ENCODE results near the gene MPHOSPH9. TPM values are rescaled to one million over a fixed set of nuclear protein-coding genes. Genes with fewer than 3 reads are reported as not detected.
A peak's percentile ranks its signal among the peaks of the same experiment; 100 is the strongest.

MPHOSPH9 gene
- total and polyA plus RNA-seq, 8 donors = 4.9 to 288 (median 45.3) TPM

DNA sequence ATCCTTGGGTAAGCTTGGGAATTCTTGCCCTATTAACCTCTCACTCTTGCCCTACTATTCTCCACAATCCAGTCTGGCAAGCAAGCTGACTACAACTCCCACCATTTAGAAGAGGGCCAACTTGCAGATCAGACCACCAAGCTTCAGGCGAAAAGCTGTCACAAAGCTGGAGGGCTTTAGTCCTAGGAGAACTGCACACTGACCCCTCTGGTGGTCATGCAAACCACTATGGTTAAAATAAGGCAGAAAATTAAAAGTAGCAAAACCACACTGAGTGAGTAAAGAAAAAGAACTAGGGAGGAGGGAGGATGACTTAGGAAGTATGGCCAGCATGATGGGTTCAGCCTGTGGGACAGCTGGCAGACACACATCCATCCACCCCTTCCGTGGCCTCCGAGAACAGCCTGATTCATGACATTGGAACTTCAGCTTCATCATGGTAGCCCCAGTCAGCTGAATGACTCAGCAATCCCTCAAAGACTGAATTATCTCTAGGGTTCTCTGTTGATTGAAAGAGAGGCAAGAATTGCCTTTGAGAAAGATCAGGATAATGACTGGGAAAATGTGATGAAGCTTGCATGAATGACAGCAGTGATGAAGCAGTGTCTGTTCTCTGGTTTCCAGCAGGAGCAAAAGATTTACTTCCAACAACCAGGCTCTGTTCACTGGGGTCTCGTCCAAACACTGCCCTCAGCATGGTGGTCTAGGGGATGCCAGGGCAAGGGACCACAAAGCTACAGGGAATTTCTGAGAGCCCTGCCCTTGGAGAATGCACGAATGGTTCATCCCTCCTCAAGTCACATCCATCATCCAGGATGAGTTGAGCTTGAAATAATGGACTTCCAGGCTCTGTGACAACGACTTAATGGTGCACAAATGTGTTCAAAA lies 106.4 kb downstream of the MPHOSPH9 start:
- WGBS, 5 donors = 67 to 76% (median 71%) methylated on average over 6 of the region's 6 CpGs
- Histone ChIP-seq H3K9me3 (no peaks in the 10 kb centered on the region), H3K27me3 (no peaks in the 10 kb centered on the region), H3K4me3 (no peak overlapping the region), H3K4me1 (peaks cover 11 to 41% (median 23%) of the 10 kb centered on the region in 4 donors), H3K36me3 (no peaks in the 10 kb centered on the region), H3K27ac (peak overlapping the region in 4 of 5 donors; percentile 44 to 63 (median 59))
- intact Hi-C loops (cut with DNase I; ENCODE audit: low total_unique reads) = no loop called here
- TF ChIP-seq EP300 (IDR thresholded peaks at IDR 0.05) = no peak
- peak; percentile 11 to 77 (median 53) for TF ChIP-seq POLR2AphosphoS5 (IDR thresholded peaks at IDR 0.05)
- no peak for TF ChIP-seq POLR2A (IDR thresholded peaks at IDR 0.05)
- DNase-seq = peak; percentile 33 to 71

DNA sequence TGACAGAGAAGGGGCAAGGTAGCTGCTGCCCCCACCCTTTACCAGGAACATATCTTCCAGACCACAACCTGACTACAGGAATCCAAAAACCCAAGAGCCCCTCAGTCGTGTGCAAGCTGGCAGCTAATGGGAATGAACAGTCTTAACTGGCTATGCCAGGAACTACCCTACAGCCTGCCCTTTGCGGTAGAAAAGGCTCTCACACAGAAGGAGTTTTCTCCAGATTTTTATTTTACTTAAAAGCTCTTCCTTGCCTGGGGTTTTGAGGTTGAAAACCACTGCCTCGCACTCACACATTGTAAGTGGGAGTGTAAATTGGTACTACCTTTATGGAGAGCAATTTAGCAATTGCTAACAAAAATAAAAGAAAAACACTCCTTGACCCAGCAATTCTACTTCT lies 110.3 kb downstream of the MPHOSPH9 start:
- H3K27ac ChIP-seq = no peak overlapping the region
- 87 to 98% (median 93%) methylated on average over 3 of the region's 3 CpGs for WGBS, 5 donors
- intact Hi-C loops (cut with DNase I; ENCODE audit: low total_unique reads) = no loop called here
- H3K4me3 ChIP-seq = no peak overlapping the region
- TF ChIP-seq POLR2A (IDR thresholded peaks at IDR 0.05) (no peak), EP300 (IDR thresholded peaks at IDR 0.05) (no peak), POLR2AphosphoS5 (IDR thresholded peaks at IDR 0.05) (no peak)
- TF ChIP-seq, protein P1, sequence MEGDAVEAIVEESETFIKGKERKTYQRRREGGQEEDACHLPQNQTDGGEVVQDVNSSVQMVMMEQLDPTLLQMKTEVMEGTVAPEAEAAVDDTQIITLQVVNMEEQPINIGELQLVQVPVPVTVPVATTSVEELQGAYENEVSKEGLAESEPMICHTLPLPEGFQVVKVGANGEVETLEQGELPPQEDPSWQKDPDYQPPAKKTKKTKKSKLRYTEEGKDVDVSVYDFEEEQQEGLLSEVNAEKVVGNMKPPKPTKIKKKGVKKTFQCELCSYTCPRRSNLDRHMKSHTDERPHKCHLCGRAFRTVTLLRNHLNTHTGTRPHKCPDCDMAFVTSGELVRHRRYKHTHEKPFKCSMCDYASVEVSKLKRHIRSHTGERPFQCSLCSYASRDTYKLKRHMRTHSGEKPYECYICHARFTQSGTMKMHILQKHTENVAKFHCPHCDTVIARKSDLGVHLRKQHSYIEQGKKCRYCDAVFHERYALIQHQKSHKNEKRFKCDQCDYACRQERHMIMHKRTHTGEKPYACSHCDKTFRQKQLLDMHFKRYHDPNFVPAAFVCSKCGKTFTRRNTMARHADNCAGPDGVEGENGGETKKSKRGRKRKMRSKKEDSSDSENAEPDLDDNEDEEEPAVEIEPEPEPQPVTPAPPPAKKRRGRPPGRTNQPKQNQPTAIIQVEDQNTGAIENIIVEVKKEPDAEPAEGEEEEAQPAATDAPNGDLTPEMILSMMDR (IDR thresholded peaks at IDR 0.05) = no peak
- H3K9me3 ChIP-seq = no peaks in the 10 kb centered on the region
- peaks cover 8 to 46% (median 22%) of the 10 kb centered on the region in 4 donors for H3K4me1 ChIP-seq
- DNase-seq = no peak
- H3K36me3 ChIP-seq = no peaks in the 10 kb centered on the region
- H3K27me3 ChIP-seq = no peaks in the 10 kb centered on the region

DNA sequence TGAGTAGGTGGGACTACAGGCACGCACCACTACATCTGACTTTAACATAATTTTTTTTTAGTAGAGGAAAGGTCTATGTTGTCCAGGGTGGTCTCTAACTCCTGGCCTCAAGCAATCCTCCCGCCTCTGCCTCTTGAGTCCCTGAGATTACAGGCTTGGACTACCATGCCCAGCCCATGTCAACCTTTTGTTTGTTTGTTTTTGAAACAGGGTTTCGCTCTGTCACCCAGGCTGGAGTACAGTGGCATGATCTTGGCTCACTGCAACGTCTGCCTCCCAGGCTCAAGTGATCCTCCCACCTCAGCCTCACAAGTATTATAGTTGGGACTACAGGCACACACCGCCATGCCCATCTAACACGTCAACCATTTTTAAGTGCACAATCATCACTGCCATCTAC lies 111.3 kb downstream of the MPHOSPH9 start:
- H3K4me1 ChIP-seq = peaks cover 8 to 43% (median 22%) of the 10 kb centered on the region in 4 donors
- 85 to 92% (median 89%) methylated on average over 6 of the region's 6 CpGs for WGBS, 5 donors
- intact Hi-C loops (cut with DNase I; ENCODE audit: low total_unique reads) = no loop called here
- TF ChIP-seq, protein P1 (IDR thresholded peaks at IDR 0.05) = no peak
- TF ChIP-seq POLR2A (IDR thresholded peaks at IDR 0.05) = no peak
- TF ChIP-seq EP300 (IDR thresholded peaks at IDR 0.05) = no peak
- TF ChIP-seq POLR2AphosphoS5 (IDR thresholded peaks at IDR 0.05) = no peak
- H3K36me3 ChIP-seq = no peaks in the 10 kb centered on the region
- no peaks in the 10 kb centered on the region for H3K27me3 ChIP-seq
- peak overlapping the region in 1 of 5 donors; percentile 7 for H3K27ac ChIP-seq
- H3K9me3 ChIP-seq = no peaks in the 10 kb centered on the region
- no peak for DNase-seq
- H3K4me3 ChIP-seq = no peak overlapping the region

DNA sequence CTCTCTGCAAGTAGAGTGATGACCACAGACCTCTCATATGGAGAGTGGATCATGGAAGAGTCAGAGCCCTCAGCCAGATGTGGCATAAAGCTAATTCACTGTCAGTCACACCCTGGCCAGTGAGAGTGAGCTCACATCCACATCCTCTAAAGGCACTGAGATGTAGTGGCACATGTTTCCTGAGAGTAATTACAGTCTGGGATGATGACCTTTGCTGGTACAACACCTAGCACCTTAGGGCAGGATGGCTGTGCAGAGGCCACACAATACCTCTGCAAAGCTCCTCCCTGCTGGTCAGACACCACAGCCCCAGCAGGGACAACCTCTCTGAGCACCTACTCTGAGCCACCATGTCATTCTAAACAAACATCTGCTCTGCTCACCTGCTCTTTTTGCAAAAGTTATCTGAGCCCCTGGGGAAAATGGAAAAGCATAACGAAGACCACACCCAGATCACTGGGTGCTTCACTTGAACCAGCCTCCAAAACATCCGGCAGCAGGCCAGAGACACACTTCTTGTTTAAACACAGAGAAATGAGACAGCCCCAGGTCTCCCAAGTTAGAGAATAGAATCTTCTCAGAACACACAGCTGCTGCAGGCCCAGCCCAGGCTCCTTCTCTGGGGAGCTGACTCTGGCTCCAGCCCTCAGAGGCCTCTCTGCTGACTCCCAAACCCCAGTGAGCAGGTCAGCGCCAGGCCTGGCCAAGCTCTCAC lies 112.3 kb downstream of the MPHOSPH9 start:
- H3K27ac ChIP-seq = peak overlapping the region in 2 of 5 donors; percentile 7 to 34
- WGBS, 5 donors = 58 to 80% (median 71%) methylated on average over 2 to 3 of the region's 3 CpGs
- TF ChIP-seq EP300 (IDR thresholded peaks at IDR 0.05) (no peak), POLR2AphosphoS5 (IDR thresholded peaks at IDR 0.05) (no peak), POLR2A (IDR thresholded peaks at IDR 0.05) (no peak)
- TF ChIP-seq, protein P1 (IDR thresholded peaks at IDR 0.05) = no peak
- DNase-seq = no peak
- intact Hi-C loops (cut with DNase I; ENCODE audit: low total_unique reads) = no loop called here
- no peaks in the 10 kb centered on the region for H3K9me3 ChIP-seq
- H3K27me3 ChIP-seq = no peaks in the 10 kb centered on the region
- no peaks in the 10 kb centered on the region for H3K36me3 ChIP-seq
- peaks cover 7 to 42% (median 26%) of the 10 kb centered on the region in 4 donors for H3K4me1 ChIP-seq
- no peak overlapping the region for H3K4me3 ChIP-seq

Measured in stomach (tissue), 9 donors.